ENCODE measurements around the gene NEK7.
A peak's percentile ranks its signal among the peaks of the same experiment; 100 is the strongest.

Gene NEK7

GRCh38 chr1:198173832-198174231 lies 17.0 kb downstream of the NEK7 start:
- no peak for DNase-seq (ENCODE audit: extremely low spot score)
- TF ChIP-seq CTCF (IDR thresholded peaks at IDR 0.05; ENCODE audit: control extremely low read depth, extremely low read depth, low read depth, missing control alignments): no peak
- POLR2A ChIA-PET: interaction anchor here (0.6 to 1.1 kb wide), 2 partner anchors 12 to 348 kb away, joined by 3 read pairs; no protein-coding TSS in a partner anchor
- CTCF ChIA-PET: interaction anchor here (0.9 to 2.8 kb wide), 5 partner anchors 8 to 18 kb away, joined by 3 to 13 read pairs (median 3); partner anchors contain the start of gene NEK7

GRCh38 chr1:198174297-198174696 lies 17.5 kb downstream of the NEK7 start:
- no peak for TF ChIP-seq CTCF (IDR thresholded peaks at IDR 0.05; ENCODE audit: control extremely low read depth, extremely low read depth, low read depth, missing control alignments)
- POLR2A ChIA-PET: interaction anchor here (1.1 kb wide), 1 partner anchor 12 kb away, joined by 3 read pairs; no protein-coding TSS in a partner anchor
- peak; percentile 8 for DNase-seq (ENCODE audit: extremely low spot score)
- CTCF ChIA-PET: interaction anchor here (1.2 to 2.8 kb wide), 5 partner anchors 9 to 18 kb away, joined by 3 to 13 read pairs (median 4); partner anchors contain the start of gene NEK7

GRCh38 chr1:198175423-198176170 lies 18.8 kb downstream of the NEK7 start:
- TF ChIP-seq CTCF (IDR thresholded peaks at IDR 0.05; ENCODE audit: control extremely low read depth, extremely low read depth, low read depth, missing control alignments): no peak
- ChIA-PET CTCF (interaction anchor here (0.9 to 1.6 kb wide), 4 partner anchors 9 to 17 kb away, joined by 3 to 4 read pairs (median 4); no protein-coding TSS in a partner anchor), POLR2A (no interaction called here)
- peak; percentile 16 for DNase-seq (ENCODE audit: extremely low spot score)

GRCh38 chr1:198176179-198176578 lies 19.4 kb downstream of the NEK7 start:
- CTCF ChIA-PET: interaction anchor here (1.0 to 1.6 kb wide), 5 partner anchors 10 to 34 kb away, joined by 3 to 5 read pairs (median 4); no protein-coding TSS in a partner anchor
- POLR2A ChIA-PET: no interaction called here
- no peak for TF ChIP-seq CTCF (IDR thresholded peaks at IDR 0.05; ENCODE audit: control extremely low read depth, extremely low read depth, low read depth, missing control alignments)
- no peak for DNase-seq (ENCODE audit: extremely low spot score)

- DNase-seq (ENCODE audit: extremely low spot score): no peak
- CTCF ChIA-PET: interaction anchor here (1.1 to 1.4 kb wide), 3 partner anchors 10 to 21 kb away, joined by 3 to 5 read pairs (median 3); no protein-coding TSS in a partner anchor
- POLR2A ChIA-PET: no interaction called here
- TF ChIP-seq CTCF (IDR thresholded peaks at IDR 0.05; ENCODE audit: control extremely low read depth, extremely low read depth, low read depth, missing control alignments): no peak
These were observed 20.7 kb downstream of the NEK7 start for GRCh38 chr1:198177546-198177945.

- POLR2A ChIA-PET: no interaction called here
- TF ChIP-seq CTCF (IDR thresholded peaks at IDR 0.05; ENCODE audit: control extremely low read depth, extremely low read depth, low read depth, missing control alignments): no peak
- CTCF ChIA-PET: no interaction called here
- no peak for DNase-seq (ENCODE audit: extremely low spot score)
These were observed 21.8 kb downstream of the NEK7 start for GRCh38 chr1:198178615-198179014.

All from GM10248 (cell line).